CD4-positive, alpha-beta T cell (primary cell): ENCODE results near the gene KCNIP4. TPM values are rescaled to one million over a fixed set of nuclear protein-coding genes. Genes with fewer than 3 reads are reported as not detected.

Experiments
- ATAC-seq: fragments of 200-7000 bp; cut with Tn5 transposase; one replicate; pipeline ENCODE4 v1.10.0; 2022; ENCODE audit warnings: mild to moderate bottlenecking; ENCODE audit not compliant: poor library complexity
- CTCF ChIA-PET: fragments of 350-600 bp; sonication (Branson Sonifier 250); formaldehyde crosslinking; loops from one replicate; lab custom pipeline; 2021; ENCODE audit warnings: antibody characterized with exemption, inconsistent platforms; lab: Charles Lee
- POLR2A ChIA-PET: fragments of 350-600 bp; sonication (Branson Sonifier 250); formaldehyde crosslinking; loops from one replicate; lab custom pipeline; 2021; ENCODE audit warnings: antibody characterized with exemption, inconsistent platforms; lab: Charles Lee
- DNase-seq, 14 experiments: peaks; one replicate each; pipeline ENCODE4 v3.0.0-alpha.2; 2013 to 2020; ENCODE audit warnings: mixed read lengths in 2 of 14
- H3K27ac ChIP-seq, 2 donors: one replicate each; pipeline versions ENCODE4 v1.5.1 to v1.7.0; 2013; ENCODE audit warnings: low read length in 2 of 2, low read depth in 1 of 2, mild to moderate bottlenecking in 1 of 2
- H3K27me3 ChIP-seq, 2 experiments: 1 replicate in 1 of 2; 2 replicates in 1 of 2; pipeline versions ENCODE4 v1.6.1 to v1.7.0; 2013; ENCODE audit warnings: low read length in 2 of 2, control low read depth in 1 of 2, mild to moderate bottlenecking in 1 of 2, moderate library complexity in 1 of 2; ENCODE audit not compliant: insufficient read depth in 2 of 2, control insufficient read depth in 1 of 2
- H3K36me3 ChIP-seq: one replicate; pipeline ENCODE4 v1.6.1; 2013; ENCODE audit warnings: low read length, control low read depth; ENCODE audit not compliant: insufficient read depth
- H3K4me1 ChIP-seq: one replicate; pipeline ENCODE4 v1.6.1; 2013; ENCODE audit warnings: low read length, control low read depth; ENCODE audit not compliant: insufficient read depth
- H3K4me3 ChIP-seq: one replicate; pipeline ENCODE4 v1.5.1; 2013; ENCODE audit warnings: mild to moderate bottlenecking, low read length, moderate library complexity
- H3K9me3 ChIP-seq, 2 experiments: 1 replicate in 1 of 2; 2 replicates in 1 of 2; pipeline versions ENCODE4 v1.6.1 to v1.7.0; 2013; ENCODE audit warnings: low read length in 2 of 2, mild to moderate bottlenecking in 2 of 2, control low read depth in 1 of 2, moderate library complexity in 1 of 2; ENCODE audit not compliant: control insufficient read depth in 1 of 2, insufficient read depth in 1 of 2
- H3K27ac Mint-ChIP-seq: one replicate; pipeline ENCODE4 v1.8.0; 2020; ENCODE audit warnings: mixed read lengths
- H3K27me3 Mint-ChIP-seq: one replicate; pipeline ENCODE4 v1.8.0; 2021; ENCODE audit warnings: mixed read lengths
- H3K36me3 Mint-ChIP-seq: one replicate; pipeline ENCODE4 v1.8.0; 2021; ENCODE audit warnings: low read depth, mixed read lengths
- H3K4me1 Mint-ChIP-seq: one replicate; pipeline ENCODE4 v1.8.0; 2021; ENCODE audit warnings: low read depth, mixed read lengths
- H3K4me3 Mint-ChIP-seq: one replicate; pipeline ENCODE4 v1.8.0; 2020; ENCODE audit warnings: mild to moderate bottlenecking, mixed read lengths
- H3K9me3 Mint-ChIP-seq: one replicate; pipeline ENCODE4 v1.8.0; 2020; ENCODE audit warnings: mixed read lengths
- intact Hi-C, 2 experiments: fragments of 100-400 bp; cut with DNase I in 1 of 2; cut with micrococcal nuclease in 1 of 2; formaldehyde crosslinking; loops; one replicate each; pipeline versions ENCODE4 v1.15.1 to v1.9.0; 2023 to 2025; cut with DNase I, micrococcal nuclease
- total RNA-seq, 174 experiments: library from RNA in 2 of 174; stranded (reverse) in 2 of 174; gene quantifications; one replicate each; pipeline ENCODE4 v1.2.3 and lab custom pipeline; 2021 to 2026
- TF ChIP-seq, protein P1 (sequence below): fragments of 200-600 bp; IDR thresholded peaks from one replicate; pipeline ENCODE4 v1.8.0; 2022; ENCODE audit warnings: antibody characterized with exemption, mild to moderate bottlenecking

KCNIP4 gene
- total RNA-seq, 2 experiments from 2014 or later, result not detected

GRCh38 chr4:21826071-21826470, 122.5 kb downstream of the KCNIP4 start:
- Histone ChIP-seq H3K27me3 (no peaks in the 10 kb centered on the region), H3K36me3 (no peaks in the 10 kb centered on the region), H3K4me1 (no peaks in the 10 kb centered on the region), H3K9me3 (peaks cover 0 to 3% of the 10 kb centered on the region in 2 experiments), H3K27ac (no peak overlapping the region), H3K4me3 (no peak overlapping the region)
- DNase-seq (no peak), ATAC-seq (no peak)
- CTCF ChIA-PET, result no interaction called here
- Mint-ChIP-seq H3K36me3 (no peaks in the 10 kb centered on the region), H3K4me3 (no peak overlapping the region), H3K9me3 (no peaks in the 10 kb centered on the region), H3K27ac (no peak overlapping the region), H3K4me1 (no peaks in the 10 kb centered on the region), H3K27me3 (no peaks in the 10 kb centered on the region)
- TF ChIP-seq, protein P1, sequence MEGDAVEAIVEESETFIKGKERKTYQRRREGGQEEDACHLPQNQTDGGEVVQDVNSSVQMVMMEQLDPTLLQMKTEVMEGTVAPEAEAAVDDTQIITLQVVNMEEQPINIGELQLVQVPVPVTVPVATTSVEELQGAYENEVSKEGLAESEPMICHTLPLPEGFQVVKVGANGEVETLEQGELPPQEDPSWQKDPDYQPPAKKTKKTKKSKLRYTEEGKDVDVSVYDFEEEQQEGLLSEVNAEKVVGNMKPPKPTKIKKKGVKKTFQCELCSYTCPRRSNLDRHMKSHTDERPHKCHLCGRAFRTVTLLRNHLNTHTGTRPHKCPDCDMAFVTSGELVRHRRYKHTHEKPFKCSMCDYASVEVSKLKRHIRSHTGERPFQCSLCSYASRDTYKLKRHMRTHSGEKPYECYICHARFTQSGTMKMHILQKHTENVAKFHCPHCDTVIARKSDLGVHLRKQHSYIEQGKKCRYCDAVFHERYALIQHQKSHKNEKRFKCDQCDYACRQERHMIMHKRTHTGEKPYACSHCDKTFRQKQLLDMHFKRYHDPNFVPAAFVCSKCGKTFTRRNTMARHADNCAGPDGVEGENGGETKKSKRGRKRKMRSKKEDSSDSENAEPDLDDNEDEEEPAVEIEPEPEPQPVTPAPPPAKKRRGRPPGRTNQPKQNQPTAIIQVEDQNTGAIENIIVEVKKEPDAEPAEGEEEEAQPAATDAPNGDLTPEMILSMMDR, result no peak
- intact Hi-C loops, result no loop called here
- POLR2A ChIA-PET, result no interaction called here

DNA sequence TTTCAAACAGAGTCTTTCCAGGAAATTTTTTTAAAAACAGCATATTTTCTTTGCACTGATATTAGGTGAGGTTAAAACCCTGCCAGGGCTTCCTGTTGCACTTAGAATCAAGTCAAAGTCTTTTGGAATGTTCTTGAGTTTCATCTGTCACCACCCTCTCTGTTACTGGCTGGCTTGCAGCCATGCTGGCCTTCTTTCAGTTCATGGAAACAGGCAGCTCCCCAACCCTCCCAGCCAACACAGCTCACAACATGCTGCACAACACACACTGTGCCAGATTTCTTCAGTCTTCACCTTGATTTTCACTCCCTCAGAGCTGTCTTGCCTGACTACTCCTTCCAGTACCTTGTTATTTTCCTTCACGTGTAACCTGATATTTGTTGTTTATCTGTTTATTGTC, 129.5 kb downstream of the KCNIP4 start:
- H3K36me3 Mint-ChIP-seq, result no peaks in the 10 kb centered on the region
- TF ChIP-seq, protein P1, result no peak
- H3K27me3 Mint-ChIP-seq, result no peaks in the 10 kb centered on the region
- no peaks in the 10 kb centered on the region for H3K4me1 ChIP-seq
- no peak for ATAC-seq
- H3K36me3 ChIP-seq, result no peaks in the 10 kb centered on the region
- intact Hi-C loops, result no loop called here
- ChIA-PET POLR2A (no interaction called here), CTCF (no interaction called here)
- H3K27ac ChIP-seq, result no peak overlapping the region
- no peaks in the 10 kb centered on the region for H3K27me3 ChIP-seq
- no peak for DNase-seq
- H3K4me1 Mint-ChIP-seq, result no peaks in the 10 kb centered on the region
- no peak overlapping the region for H3K27ac Mint-ChIP-seq
- H3K4me3 ChIP-seq, result no peak overlapping the region
- H3K9me3 ChIP-seq, result peaks cover 0 to 13% of the 10 kb centered on the region in 2 experiments
- H3K9me3 Mint-ChIP-seq, result peaks cover 18% of the 10 kb centered on the region
- H3K4me3 Mint-ChIP-seq, result no peak overlapping the region

DNA sequence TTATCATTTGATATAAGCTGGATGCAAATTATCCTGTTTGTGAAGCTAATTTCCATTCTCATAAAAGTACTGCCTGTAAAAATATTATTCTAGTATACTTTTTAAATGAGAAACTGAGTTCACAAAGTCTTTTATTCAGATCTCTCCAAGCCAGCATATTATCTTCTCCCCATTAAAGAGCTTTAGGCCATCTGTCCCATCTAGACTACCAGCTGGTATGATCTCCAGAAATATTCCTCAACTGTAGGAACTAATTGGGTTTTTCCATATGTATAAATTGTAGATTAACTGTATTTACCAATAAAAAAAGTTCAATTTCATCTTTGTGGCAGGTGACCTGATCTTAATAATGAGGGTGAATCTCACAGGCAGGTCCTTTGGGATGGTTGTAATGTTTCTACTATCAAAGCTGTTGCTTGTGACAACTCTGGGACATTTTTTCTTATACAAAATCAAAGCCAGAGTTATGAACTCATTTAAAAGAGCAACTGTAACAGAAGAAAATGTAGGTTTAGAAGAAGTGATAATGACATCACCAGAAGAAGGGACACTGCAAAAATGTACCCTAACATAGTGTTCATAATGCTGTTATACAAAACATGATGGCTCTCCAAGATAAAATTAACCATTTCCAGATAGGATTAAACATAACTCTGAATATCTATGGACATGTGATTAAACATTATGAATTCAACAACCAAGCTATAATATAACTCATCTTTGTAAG, 132.8 kb downstream of the KCNIP4 start:
- ATAC-seq (no peak), DNase-seq (no peak)
- no peak overlapping the region for H3K4me3 Mint-ChIP-seq
- no peaks in the 10 kb centered on the region for H3K27me3 ChIP-seq
- peaks cover 18% of the 10 kb centered on the region for H3K9me3 Mint-ChIP-seq
- H3K4me1 Mint-ChIP-seq, result no peaks in the 10 kb centered on the region
- H3K9me3 ChIP-seq, result peaks cover 0 to 13% of the 10 kb centered on the region in 2 experiments
- CTCF ChIA-PET, result no interaction called here
- H3K4me1 ChIP-seq, result no peaks in the 10 kb centered on the region
- TF ChIP-seq, protein P1, result no peak
- no peaks in the 10 kb centered on the region for H3K36me3 ChIP-seq
- intact Hi-C loops, result no loop called here
- H3K27ac Mint-ChIP-seq, result no peak overlapping the region
- no peaks in the 10 kb centered on the region for H3K27me3 Mint-ChIP-seq
- POLR2A ChIA-PET, result no interaction called here
- H3K36me3 Mint-ChIP-seq, result no peaks in the 10 kb centered on the region
- no peak overlapping the region for H3K27ac ChIP-seq
- no peak overlapping the region for H3K4me3 ChIP-seq
